A673 (cell line): Measurements from ENCODE around the gene GAN.

Experiments used
- CTCF ChIP-seq: fragments of 300-800, 200-600 bp; sonication (generic); conservative IDR thresholded peaks from 2 replicates; pipeline ENCODE4 v1.5.1; 2017; ENCODE audit warnings: low read depth, mild to moderate bottlenecking, antibody characterized with exemption, low read length, moderate library complexity, mixed read lengths
- EZH2 ChIP-seq: fragments of 200-600 bp; sonication (generic); IDR thresholded peaks from 2 replicates; pipeline ENCODE4 v1.6.1; 2017; ENCODE audit warnings: borderline replicate concordance, low read depth, mild to moderate bottlenecking, mixed read lengths, antibody characterized with exemption, low read length; ENCODE audit not compliant: poor library complexity, severe bottlenecking

GRCh38 chr16:81286190-81286589 lies 28.6 kb upstream of the GAN start:
- no peak for TF ChIP-seq CTCF
- no peak for TF ChIP-seq EZH2
